ENCODE results near the gene MAMDC2.

The MAMDC2 gene

GRCh38 chr9:70262366-70262765, 218.7 kb downstream of the MAMDC2 start:
- Mint-ChIP-seq H3K27ac (peak overlapping the region in 1 of 3 experiments; percentile 23), H3K36me3 (ENCODE audit: low read depth) (peaks cover 54% of the 10 kb centered on the region), H3K9me3 (no peaks in the 10 kb centered on the region), H3K4me1 (peaks cover 45% of the 10 kb centered on the region), H3K4me3 (peak overlapping the region in 2 of 3 experiments; percentile 5 to 88), H3K27me3 (ENCODE audit: low read depth) (no peaks in the 10 kb centered on the region)
- TF ChIP-seq, protein P1, sequence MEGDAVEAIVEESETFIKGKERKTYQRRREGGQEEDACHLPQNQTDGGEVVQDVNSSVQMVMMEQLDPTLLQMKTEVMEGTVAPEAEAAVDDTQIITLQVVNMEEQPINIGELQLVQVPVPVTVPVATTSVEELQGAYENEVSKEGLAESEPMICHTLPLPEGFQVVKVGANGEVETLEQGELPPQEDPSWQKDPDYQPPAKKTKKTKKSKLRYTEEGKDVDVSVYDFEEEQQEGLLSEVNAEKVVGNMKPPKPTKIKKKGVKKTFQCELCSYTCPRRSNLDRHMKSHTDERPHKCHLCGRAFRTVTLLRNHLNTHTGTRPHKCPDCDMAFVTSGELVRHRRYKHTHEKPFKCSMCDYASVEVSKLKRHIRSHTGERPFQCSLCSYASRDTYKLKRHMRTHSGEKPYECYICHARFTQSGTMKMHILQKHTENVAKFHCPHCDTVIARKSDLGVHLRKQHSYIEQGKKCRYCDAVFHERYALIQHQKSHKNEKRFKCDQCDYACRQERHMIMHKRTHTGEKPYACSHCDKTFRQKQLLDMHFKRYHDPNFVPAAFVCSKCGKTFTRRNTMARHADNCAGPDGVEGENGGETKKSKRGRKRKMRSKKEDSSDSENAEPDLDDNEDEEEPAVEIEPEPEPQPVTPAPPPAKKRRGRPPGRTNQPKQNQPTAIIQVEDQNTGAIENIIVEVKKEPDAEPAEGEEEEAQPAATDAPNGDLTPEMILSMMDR (IDR thresholded peaks at IDR 0.05; ENCODE audit: unreplicated experiment in 3 of 3): no peak

- Mint-ChIP-seq H3K9me3 (no peaks in the 10 kb centered on the region), H3K4me3 (peak overlapping the region in 1 of 3 experiments; percentile 88), H3K36me3 (ENCODE audit: low read depth) (peaks cover 58% of the 10 kb centered on the region), H3K4me1 (peaks cover 39% of the 10 kb centered on the region), H3K27me3 (ENCODE audit: low read depth) (no peaks in the 10 kb centered on the region), H3K27ac (no peak overlapping the region)
- TF ChIP-seq, protein P1 (IDR thresholded peaks at IDR 0.05; ENCODE audit: unreplicated experiment in 3 of 3): no peak
Observed at GRCh38 chr9:70262948-70263347, 219.3 kb downstream of the MAMDC2 start.

DNA sequence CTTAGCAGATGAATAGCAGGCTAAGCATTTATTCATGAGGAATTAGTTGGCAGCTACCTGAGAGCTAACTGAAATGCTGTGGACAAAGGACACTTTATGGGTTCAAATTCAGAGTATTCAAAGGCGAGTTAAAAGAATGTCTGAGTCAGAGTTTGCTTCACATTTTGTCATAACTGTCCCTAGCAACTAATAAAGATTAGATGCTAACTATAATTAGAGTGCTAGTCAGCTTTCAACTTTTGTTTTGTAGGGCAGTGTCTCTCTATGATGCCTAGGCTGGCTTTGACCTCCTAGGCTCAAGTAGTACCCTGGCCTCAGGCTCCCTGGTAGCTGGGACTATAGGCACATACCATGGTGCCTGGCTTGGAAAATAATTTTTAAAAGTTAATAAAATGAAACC, 219.8 kb downstream of the MAMDC2 start:
- Mint-ChIP-seq H3K9me3 (no peaks in the 10 kb centered on the region), H3K4me1 (peaks cover 35% of the 10 kb centered on the region), H3K4me3 (no peak overlapping the region), H3K27ac (no peak overlapping the region), H3K36me3 (ENCODE audit: low read depth) (peaks cover 58% of the 10 kb centered on the region), H3K27me3 (ENCODE audit: low read depth) (no peaks in the 10 kb centered on the region)
- TF ChIP-seq, protein P1 (IDR thresholded peaks at IDR 0.05; ENCODE audit: unreplicated experiment in 3 of 3): no peak

Measured in nephron (organoid).